ENCODE results near the gene CD82.

GRCh38 chr11:44516688-44517507 is 48.6 kb upstream of the CD82 start:
- no peak for TF ChIP-seq POLR2A (IDR thresholded peaks at IDR 0.05)
- TF ChIP-seq CTCF (IDR thresholded peaks at IDR 0.05) = no peak
